Stimulated activated CD4-positive, alpha-beta T cell treated with anti-CD3 and anti-CD28 coated beads, Interleukin-4, amount 100 ng/mL, for 4 hours (primary cell): ENCODE measurements around the gene SHC1.

Source experiments
- DNase-seq, 2 experiments: peaks; one replicate each; pipeline ENCODE4 v3.0.0-alpha.2; 2020

The SHC1 gene

DNA sequence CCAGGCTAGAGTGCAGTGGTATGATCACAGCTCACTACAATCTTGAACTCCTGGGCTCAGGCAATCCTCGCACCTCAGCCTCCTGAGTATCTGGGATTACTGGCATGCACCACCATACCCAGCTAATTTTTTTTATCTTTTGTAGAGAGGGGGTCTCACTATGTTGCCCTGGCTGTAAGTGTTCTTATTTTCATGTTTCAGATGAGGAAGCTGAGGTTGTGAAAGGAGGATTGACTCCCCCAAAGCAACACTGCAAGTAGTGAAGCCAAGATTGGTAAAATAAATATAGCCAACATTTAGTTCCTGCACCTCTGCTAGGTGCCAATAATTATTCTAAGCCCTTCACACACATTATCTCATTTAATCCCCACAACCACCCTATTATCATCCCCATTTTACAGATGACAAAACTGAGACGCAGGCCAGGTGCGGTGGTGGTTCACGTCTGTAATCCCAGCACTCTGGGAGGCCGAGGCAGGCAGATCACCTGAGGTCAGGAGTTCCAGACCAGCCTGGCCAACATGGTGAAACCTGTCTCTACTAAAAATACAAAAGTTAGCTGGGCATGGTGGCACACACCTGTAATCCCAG is 36.1 kb downstream of the SHC1 start:
- DNase-seq = no peak

DNA sequence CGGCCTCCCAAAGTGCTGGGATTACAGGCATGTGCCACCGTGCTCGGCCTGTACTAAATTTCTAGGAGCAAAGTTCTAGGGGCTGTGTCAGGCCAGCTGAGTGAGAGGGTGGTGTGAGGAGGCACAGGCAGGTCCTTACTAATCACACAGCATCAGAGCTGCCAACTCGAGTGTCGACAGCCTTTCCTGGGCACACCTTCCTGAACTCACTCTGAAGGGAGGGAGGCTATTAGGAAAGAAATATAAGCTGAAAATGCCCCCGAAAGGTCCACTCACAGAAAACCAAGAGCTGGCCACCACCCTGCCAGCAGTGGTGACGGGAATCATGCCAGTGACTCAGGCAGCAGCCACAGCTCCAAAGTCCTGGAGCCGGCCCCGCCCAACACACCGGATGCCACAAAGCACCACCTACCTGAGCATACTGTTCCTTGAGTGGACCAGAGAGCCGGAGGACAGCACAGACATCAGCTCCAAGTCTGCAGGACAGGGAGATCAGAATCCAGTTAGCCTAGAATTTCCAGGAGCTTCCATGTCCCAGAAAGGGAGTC is 38.5 kb downstream of the SHC1 start:
- DNase-seq = no peak

DNA sequence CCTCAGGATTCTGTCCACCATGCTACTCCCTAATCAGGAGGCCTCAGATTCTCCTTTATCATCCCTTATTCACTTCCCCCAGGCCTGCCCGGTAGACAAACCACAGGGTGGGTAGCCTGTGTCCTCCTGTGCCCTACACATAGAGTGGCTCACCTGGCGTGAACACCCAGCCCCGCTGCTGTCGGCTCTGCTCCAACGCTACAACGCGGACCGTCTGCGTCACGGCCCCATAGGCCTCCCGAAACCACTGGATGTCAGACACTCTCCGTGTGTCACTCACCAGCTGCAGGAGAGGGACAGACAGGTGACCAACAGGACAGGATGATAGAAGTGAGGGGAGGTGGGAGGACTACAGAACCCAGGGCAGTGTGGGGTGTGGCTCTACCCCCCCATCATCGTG is 44.3 kb downstream of the SHC1 start:
- DNase-seq = no peak

DNA sequence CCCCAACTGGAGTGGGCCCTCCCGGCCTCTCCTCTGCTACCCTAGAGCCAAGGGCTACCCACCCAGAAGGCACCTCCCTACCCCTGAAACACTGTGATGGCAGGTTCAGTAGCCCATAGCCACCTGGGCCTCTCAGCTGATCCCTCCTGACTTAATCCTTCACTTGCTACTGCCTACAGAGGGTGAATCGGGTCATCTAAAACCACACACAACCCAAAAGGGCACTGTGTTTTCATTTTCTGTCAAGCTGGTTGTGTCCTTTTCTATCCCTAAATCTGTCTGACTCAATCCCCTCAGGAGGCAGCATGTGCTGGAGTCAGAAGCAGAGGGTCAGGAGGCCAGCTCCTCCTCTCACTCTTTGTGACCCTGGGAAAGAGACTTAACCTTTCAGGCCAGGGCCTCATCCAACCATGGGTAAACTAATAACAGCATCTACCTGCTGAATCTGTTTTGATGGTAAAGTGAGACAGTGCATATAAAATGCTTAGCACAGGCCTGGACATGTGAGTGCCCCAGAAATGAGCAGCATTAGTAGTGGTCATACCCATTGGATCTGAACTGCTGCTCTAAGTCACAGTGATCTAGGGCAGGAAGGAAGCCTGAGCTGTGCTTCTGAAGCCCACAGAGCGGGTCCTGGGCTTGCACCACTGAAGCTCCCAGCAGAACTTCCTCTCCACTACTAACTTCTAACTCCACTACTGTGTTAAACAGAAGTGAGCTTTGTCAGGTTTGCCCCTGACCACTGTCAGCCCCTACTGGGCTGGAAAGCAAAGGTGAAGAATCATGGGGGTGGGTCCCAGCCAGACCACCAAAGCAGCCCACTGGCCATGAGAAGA is 45.0 kb downstream of the SHC1 start:
- no peak for DNase-seq

DNA sequence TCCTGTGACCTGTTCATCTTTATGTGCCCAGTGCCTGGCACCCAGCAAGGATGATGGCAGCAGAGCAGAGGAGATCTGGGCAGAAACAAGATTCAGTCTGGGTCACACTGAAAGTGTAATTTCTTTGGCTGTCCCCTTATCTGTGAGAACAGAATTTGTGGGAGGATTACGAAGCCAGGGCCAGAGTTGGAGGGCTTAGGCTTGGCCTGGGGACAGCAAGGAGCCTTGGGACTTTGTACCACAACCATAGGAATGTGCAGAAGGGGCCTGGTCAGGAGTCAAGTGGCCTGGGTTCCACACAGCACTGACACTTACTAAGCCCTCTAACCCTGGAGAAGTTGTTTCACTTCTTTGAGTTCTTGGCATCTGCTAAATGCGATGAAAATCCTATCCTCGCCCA is 46.9 kb downstream of the SHC1 start:
- no peak for DNase-seq

DNA sequence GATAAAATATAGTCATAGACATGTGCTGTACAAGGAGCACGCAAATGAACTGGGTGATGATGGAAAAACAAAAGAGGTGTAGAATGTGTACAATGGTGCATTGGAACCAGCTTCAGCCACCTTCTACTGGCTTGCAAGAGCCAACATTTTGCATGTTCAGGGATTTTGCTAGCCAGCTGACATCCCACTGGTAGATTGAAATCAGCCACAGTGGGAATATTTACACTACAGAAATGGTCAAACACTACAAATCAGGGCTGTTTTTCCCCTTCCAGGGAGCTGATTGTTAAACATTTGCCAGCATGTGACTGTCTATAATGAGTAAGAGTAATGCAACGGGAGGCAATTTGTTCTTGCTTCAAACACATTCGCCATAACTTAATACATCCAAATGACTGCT is 57.3 kb downstream of the SHC1 start:
- no peak for DNase-seq

DNA sequence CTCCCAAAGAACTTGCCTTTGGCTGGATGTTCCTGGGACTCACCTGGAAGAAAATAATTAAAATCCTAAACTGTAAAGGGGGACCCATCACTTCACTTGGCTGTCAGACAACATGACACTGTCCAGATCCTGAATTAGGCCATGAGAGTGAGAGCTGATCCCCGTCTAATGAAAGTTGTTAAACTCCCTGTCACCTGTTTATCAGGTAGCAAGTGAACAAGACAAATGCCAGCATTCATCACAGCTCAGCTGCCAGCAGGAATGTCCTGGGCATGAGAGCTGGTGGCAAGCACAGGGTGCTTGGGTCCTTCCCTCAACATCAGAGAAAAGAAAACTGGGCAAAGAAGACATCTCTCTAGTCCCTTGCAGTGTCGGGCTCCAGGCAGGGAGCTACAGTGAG is 57.8 kb downstream of the SHC1 start:
- no peak for DNase-seq
